ENCODE results near the gene GATB. TPM values are rescaled to one million over a fixed set of nuclear protein-coding genes. Genes with fewer than 3 reads are reported as not detected.

GATB gene
- total RNA-seq, 1 donor from 2014 or later, result 15.7 TPM

- Mint-ChIP-seq H3K9me3 (ENCODE audit: low read depth) (no peaks in the 10 kb centered on the region), H3K27me3 (no peaks in the 10 kb centered on the region), H3K4me3 (ENCODE audit: low read depth) (no peak overlapping the region), H3K36me3 (ENCODE audit: insufficient read depth) (peaks cover 9% of the 10 kb centered on the region), H3K27ac (no peak overlapping the region), H3K4me1 (ENCODE audit: low read depth) (no peaks in the 10 kb centered on the region)
- no peak for DNase-seq (ENCODE audit: low spot score, unreplicated experiment)
- no peak for TF ChIP-seq CTCF (IDR thresholded peaks at IDR 0.05; ENCODE audit: unreplicated experiment)
These were observed 10.7 kb downstream of the GATB start for GRCh38 chr4:151750156-151750555.

GRCh38 chr4:151745481-151746231 is 15.2 kb downstream of the GATB start:
- no peak for TF ChIP-seq CTCF (IDR thresholded peaks at IDR 0.05; ENCODE audit: unreplicated experiment)
- no peaks in the 10 kb centered on the region for H3K27me3 Mint-ChIP-seq
- H3K9me3 Mint-ChIP-seq (ENCODE audit: low read depth), result no peaks in the 10 kb centered on the region
- H3K27ac Mint-ChIP-seq, result no peak overlapping the region
- H3K4me3 Mint-ChIP-seq (ENCODE audit: low read depth), result no peak overlapping the region
- no peak for DNase-seq (ENCODE audit: low spot score, unreplicated experiment)
- no peaks in the 10 kb centered on the region for H3K4me1 Mint-ChIP-seq (ENCODE audit: low read depth)
- peaks cover 5% of the 10 kb centered on the region for H3K36me3 Mint-ChIP-seq (ENCODE audit: insufficient read depth)

GRCh38 chr4:151744614-151745013 is 16.2 kb downstream of the GATB start:
- Mint-ChIP-seq H3K27ac (no peak overlapping the region), H3K9me3 (ENCODE audit: low read depth) (no peaks in the 10 kb centered on the region), H3K27me3 (no peaks in the 10 kb centered on the region), H3K4me1 (ENCODE audit: low read depth) (no peaks in the 10 kb centered on the region), H3K36me3 (ENCODE audit: insufficient read depth) (peaks cover 5% of the 10 kb centered on the region), H3K4me3 (ENCODE audit: low read depth) (no peak overlapping the region)
- TF ChIP-seq CTCF (IDR thresholded peaks at IDR 0.05; ENCODE audit: unreplicated experiment), result no peak
- no peak for DNase-seq (ENCODE audit: low spot score, unreplicated experiment)

- DNase-seq (ENCODE audit: low spot score, unreplicated experiment), result no peak
- no peak for TF ChIP-seq CTCF (IDR thresholded peaks at IDR 0.05; ENCODE audit: unreplicated experiment)
- H3K4me1 Mint-ChIP-seq (ENCODE audit: low read depth), result no peaks in the 10 kb centered on the region
- no peaks in the 10 kb centered on the region for H3K27me3 Mint-ChIP-seq
- H3K36me3 Mint-ChIP-seq (ENCODE audit: insufficient read depth), result peaks cover 6% of the 10 kb centered on the region
- no peaks in the 10 kb centered on the region for H3K9me3 Mint-ChIP-seq (ENCODE audit: low read depth)
- no peak overlapping the region for H3K4me3 Mint-ChIP-seq (ENCODE audit: low read depth)
- no peak overlapping the region for H3K27ac Mint-ChIP-seq
These were observed 16.9 kb downstream of the GATB start for GRCh38 chr4:151743894-151744293.

GRCh38 chr4:151743128-151743854 is 17.5 kb downstream of the GATB start:
- no peak for TF ChIP-seq CTCF (IDR thresholded peaks at IDR 0.05; ENCODE audit: unreplicated experiment)
- no peak overlapping the region for H3K27ac Mint-ChIP-seq
- peaks cover 12% of the 10 kb centered on the region for H3K36me3 Mint-ChIP-seq (ENCODE audit: insufficient read depth)
- H3K4me1 Mint-ChIP-seq (ENCODE audit: low read depth), result no peaks in the 10 kb centered on the region
- no peak overlapping the region for H3K4me3 Mint-ChIP-seq (ENCODE audit: low read depth)
- no peaks in the 10 kb centered on the region for H3K27me3 Mint-ChIP-seq
- H3K9me3 Mint-ChIP-seq (ENCODE audit: low read depth), result no peaks in the 10 kb centered on the region
- DNase-seq (ENCODE audit: low spot score, unreplicated experiment), result no peak
